SK-N-SH (cell line): ENCODE data around the gene DLAT. TPM values are rescaled to one million over a fixed set of nuclear protein-coding genes. Genes with fewer than 3 reads are reported as not detected.
"Not testable (repeated sequence)": the region's sequence is repeated elsewhere in the genome, so short reads cannot be mapped to it uniquely, and the experiment has no call there.

Experiments
- CTCF ChIA-PET: fragments of 300-600, 350-600 bp; formaldehyde crosslinking; extraction: SDS; loops from one replicate; lab custom pipeline; 2021; lab: Yijun Ruan, JAX
- POLR2A ChIA-PET: fragments of 350-600 bp; sonication (Branson Sonifier 250); formaldehyde crosslinking; extraction: SDS; loops from one replicate; lab custom pipeline; 2020; ENCODE audit warnings: antibody characterized with exemption, inconsistent platforms; lab: Yijun Ruan, JAX
- DNase-seq: peaks from one replicate; pipeline ENCODE4 v3.0.0; 2012
- H2AFZ ChIP-seq: fragments of 200-600 bp; sonication (generic); 2 replicates; pipeline ENCODE4 v1.8.1; 2016; ENCODE audit warnings: antibody characterized with exemption, mild to moderate bottlenecking, low read depth
- H3F3A ChIP-seq: fragments of 200-600 bp; sonication (generic); replicated peaks from 2 replicates; pipeline ENCODE3; 2016; ENCODE audit warnings: antibody characterized with exemption, mild to moderate bottlenecking; ENCODE audit not compliant: insufficient read depth
- H3K27ac ChIP-seq, 2 experiments: fragments of 200-500 bp in 1 of 2; fragments of 200-600 bp in 1 of 2; sonication (Bioruptor generic) in 1 of 2; sonication (generic), shearing (Covaris generic) in 1 of 2; 2 replicates each; pipeline versions ENCODE4 v1.5.1 to v1.6.1; 2014 to 2016; ENCODE audit warnings: low read depth in 2 of 2, inconsistent platforms in 1 of 2, low read length in 1 of 2, mild to moderate bottlenecking in 1 of 2, mixed read lengths in 1 of 2
- H3K27me3 ChIP-seq: fragments of 200-600 bp; sonication (generic), shearing (Covaris generic); 2 replicates; pipeline ENCODE4 v1.6.1; 2016; ENCODE audit warnings: mixed run types; ENCODE audit not compliant: insufficient read depth
- H3K36me3 ChIP-seq, 2 experiments: fragments of 200-500 bp in 1 of 2; fragments of 200-600 bp in 1 of 2; sonication (Bioruptor generic) in 1 of 2; sonication (generic) in 1 of 2; replicated peaks in 1 of 2; 2 replicates each; pipeline versions ENCODE3 to v1.5.1; 2014 to 2016; ENCODE audit warnings: low read length in 1 of 2, mild to moderate bottlenecking in 1 of 2; ENCODE audit not compliant: insufficient read depth in 2 of 2, control insufficient read depth in 1 of 2
- H3K4me1 ChIP-seq, 2 experiments: fragments of 200-500 bp in 1 of 2; fragments of 200-600 bp in 1 of 2; sonication (Bioruptor generic) in 1 of 2; sonication (generic), shearing (Covaris generic) in 1 of 2; 2 replicates each; pipeline versions ENCODE4 v1.5.1 to v1.6.1; 2014 to 2016; ENCODE audit warnings: low read depth in 1 of 2, low read length in 1 of 2, mixed run types in 1 of 2; ENCODE audit not compliant: insufficient read depth in 2 of 2, control insufficient read depth in 1 of 2
- H3K4me2 ChIP-seq: fragments of 200-600 bp; sonication (generic), shearing (Covaris generic); 2 replicates; pipeline ENCODE4 v1.6.1; 2017; ENCODE audit warnings: mixed run types
- H3K4me3 ChIP-seq, 2 experiments: fragments of 200-500 bp in 1 of 2; fragments of 200-600 bp in 1 of 2; sonication (Bioruptor generic) in 1 of 2; sonication (generic), shearing (Covaris generic) in 1 of 2; 2 replicates each; pipeline versions ENCODE4 v1.5.1 to v1.8.1; 2014 to 2016; ENCODE audit warnings: low read depth in 2 of 2, inconsistent platforms in 1 of 2, low read length in 1 of 2, mild to moderate bottlenecking in 1 of 2, mixed read lengths in 1 of 2, moderate library complexity in 1 of 2
- H3K79me2 ChIP-seq: fragments of 200-600 bp; sonication (generic); 2 replicates; pipeline ENCODE4 v1.8.1; 2017; ENCODE audit warnings: mild to moderate bottlenecking; ENCODE audit not compliant: insufficient read depth
- H3K9ac ChIP-seq: fragments of 200-600 bp; sonication (generic); 2 replicates; pipeline ENCODE4 v1.6.1; 2017; ENCODE audit warnings: mixed run types
- H3K9me2 ChIP-seq: fragments of 200-600 bp; sonication (generic); 2 replicates; pipeline ENCODE4 v1.6.1; 2017; ENCODE audit warnings: mixed run types
- H3K9me3 ChIP-seq: fragments of 200-600 bp; sonication (generic); 2 replicates; pipeline ENCODE4 v1.6.1; 2017; ENCODE audit warnings: mixed run types, mild to moderate bottlenecking, moderate library complexity
- H4K20me1 ChIP-seq: fragments of 200-600 bp; sonication (generic); 2 replicates; pipeline ENCODE4 v1.6.1; 2017; ENCODE audit warnings: mild to moderate bottlenecking, mixed run types; ENCODE audit not compliant: insufficient read depth
- ELF1 ChIP-seq: IDR thresholded peaks from 2 replicates; pipeline ENCODE4 v1.4.0; 2012
- EZH2phosphoT487 ChIP-seq: fragments of 200-600 bp; sonication (generic); IDR thresholded peaks from 2 replicates; pipeline ENCODE4 v1.6.1; 2017; ENCODE audit warnings: low read depth, mixed run types, mild to moderate bottlenecking, antibody characterized with exemption, moderate library complexity, borderline replicate concordance
- FOSL2 ChIP-seq: IDR thresholded peaks from 2 replicates; pipeline ENCODE4 v1.4.0; 2012; ENCODE audit warnings: low read depth, mild to moderate bottlenecking, moderate library complexity, borderline replicate concordance
- GABPA ChIP-seq: IDR thresholded peaks from 2 replicates; pipeline ENCODE4 v1.4.0; 2012; ENCODE audit warnings: low read depth, mild to moderate bottlenecking
- GATA2 ChIP-seq: sonication (generic); formaldehyde crosslinking; IDR thresholded peaks from 2 replicates; pipeline ENCODE4 v1.5.0; 2020; ENCODE audit warnings: mild to moderate bottlenecking, missing genetic modification reagents
- RXRA ChIP-seq: IDR thresholded peaks from 2 replicates; pipeline ENCODE4 v1.4.0; 2012; ENCODE audit warnings: low read depth, mild to moderate bottlenecking, borderline replicate concordance
- SIN3A ChIP-seq: IDR thresholded peaks from 2 replicates; pipeline ENCODE4 v1.6.1; 2012; ENCODE audit warnings: low read depth, mild to moderate bottlenecking, low read length, moderate library complexity, borderline replicate concordance
- TAF1 ChIP-seq: IDR thresholded peaks from 2 replicates; pipeline ENCODE4 v1.6.1; 2012; ENCODE audit warnings: low read depth, mild to moderate bottlenecking, low read length, moderate library complexity, borderline replicate concordance
- YY1 ChIP-seq: IDR thresholded peaks from 2 replicates; pipeline ENCODE4 v1.4.0; 2012; ENCODE audit warnings: low read depth, mild to moderate bottlenecking
- WGBS: methylation state at CpG from one replicate; pipeline ENCODE4 v1.1.6; 2017; ENCODE audit warnings: low lambda C conversion rate; 5-methylcytosine and 5-hydroxymethylcytosine counted together
- polyA plus RNA-seq, 3 experiments: library from polyadenylated mRNA; depleted of rRNA; stranded (reverse); fragments of >200 nt; gene quantifications; 2 replicates each; pipeline ENCODE4 v1.2.3, GENCODE V29; 2012
- TF ChIP-seq, protein P1 (sequence below): fragments of 150-350 bp; IDR thresholded peaks from 2 replicates; pipeline ENCODE4 v1.6.1; 2017; ENCODE audit warnings: antibody characterized with exemption, low read length, low read depth, borderline replicate concordance
- TF ChIP-seq, protein P2 (sequence below): IDR thresholded peaks from 2 replicates; pipeline ENCODE4 v1.6.1; 2012; ENCODE audit warnings: mild to moderate bottlenecking, low read depth, low read length, moderate library complexity
- TF ChIP-seq, protein P3 (sequence below): fragments of 150-350 bp; IDR thresholded peaks from 2 replicates; pipeline ENCODE4 v1.6.1; 2016; ENCODE audit warnings: mild to moderate bottlenecking, low read depth, low read length
- TF ChIP-seq, protein P4 (sequence below): IDR thresholded peaks from 2 replicates; pipeline ENCODE4 v1.4.0; 2012; ENCODE audit warnings: low read depth

The DLAT gene
- polyA plus RNA-seq, 1 of the 3 experiments (the other 2 are of a cell fraction), result 14.4 TPM

DNA sequence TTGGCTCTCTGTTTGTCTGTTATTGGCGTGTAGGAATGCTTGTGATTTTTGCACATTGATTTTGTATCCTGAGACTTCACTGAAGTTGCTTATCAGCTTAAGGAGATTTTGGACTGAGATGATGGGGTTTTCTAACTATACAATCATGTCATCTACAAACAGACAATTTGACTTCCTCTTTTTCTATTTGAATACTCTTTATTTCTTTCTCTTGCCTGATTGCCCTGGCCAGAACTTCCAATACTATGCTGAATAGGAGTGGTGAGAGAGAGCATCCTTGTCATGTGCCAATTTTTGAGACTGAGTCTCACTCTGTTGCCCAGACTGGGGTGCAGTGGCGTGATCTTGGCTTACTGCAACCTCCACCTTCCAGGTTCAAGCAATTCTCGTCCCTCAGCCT lies 23.0 kb downstream of the DLAT start:
- peak overlapping the region; percentile 49; the same call in 1 of the 2 replicates for H3K4me2 ChIP-seq

DNA sequence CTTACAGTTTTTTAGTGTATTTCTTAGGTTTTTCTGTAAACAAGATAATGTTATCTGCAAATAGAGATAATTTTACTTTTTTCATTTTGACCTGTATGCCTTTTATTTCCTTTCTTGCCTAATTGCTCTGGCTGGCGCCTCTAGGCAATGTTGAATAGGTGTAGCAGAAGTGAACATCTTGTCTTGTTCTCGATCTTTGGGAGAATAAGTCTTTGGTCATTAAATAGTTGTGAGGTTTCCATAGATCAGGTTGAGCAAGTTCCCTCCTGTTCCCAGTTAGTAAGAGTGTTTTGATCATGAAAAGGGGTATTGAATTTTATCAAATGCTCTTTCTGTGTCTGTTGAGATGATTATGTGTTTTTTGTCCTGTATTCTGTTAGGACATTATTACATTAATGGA lies 24.6 kb downstream of the DLAT start:
- POLR2A ChIA-PET, result no interaction called here
- H3K4me3 ChIP-seq, result no peak overlapping the region
- H3K27me3 ChIP-seq, result no peaks in the 10 kb centered on the region
- H3K36me3 ChIP-seq, result peaks cover 61 to 84% of the 10 kb centered on the region in 2 experiments
- no peak for DNase-seq
- CTCF ChIA-PET, result no interaction called here
- no peaks in the 10 kb centered on the region for H3K9me2 ChIP-seq
- no peaks in the 10 kb centered on the region for H3K9me3 ChIP-seq
- H3K9ac ChIP-seq, result no peak overlapping the region
- TF ChIP-seq EZH2phosphoT487, result no peak
- TF ChIP-seq, all 33 proteins: peak for 0
- peaks cover 0 to 12% of the 10 kb centered on the region in 2 experiments; a peak in 2 of 4 replicates for H3K4me1 ChIP-seq
- H3F3A ChIP-seq, result peaks cover 15% of the 10 kb centered on the region
- H3K27ac ChIP-seq, result no peak overlapping the region
- 0 out of 2 replicates have a peak, but pooled peaks cover 3% of the 10 kb centered on the region for H4K20me1 ChIP-seq
- 92% methylated on average over 2 of the region's 2 CpGs for WGBS
- H2AFZ ChIP-seq, result no peak overlapping the region
- peaks cover 3% of the 10 kb centered on the region; the same call in 1 of the 2 replicates for H3K79me2 ChIP-seq
- H3K4me2 ChIP-seq, result no peak overlapping the region

More for the DNA sequence above, 23.0 kb downstream of the DLAT start:
- Histone ChIP-seq H3K27ac (peak overlapping the region in 1 of 2 experiments; percentile 61; a peak in 2 of 4 replicates), H3F3A (peaks cover 15% of the 10 kb centered on the region), H3K36me3 (peaks cover 58 to 90% of the 10 kb centered on the region in 2 experiments), H3K4me1 (peaks cover 0 to 12% of the 10 kb centered on the region in 2 experiments; a peak in 2 of 4 replicates)
- CTCF ChIA-PET, H3K27me3 ChIP-seq, H3K9me2 ChIP-seq, H3K4me3 ChIP-seq, DNase-seq, H3K79me2 ChIP-seq, H3K9me3 ChIP-seq, H4K20me1 ChIP-seq, H2AFZ ChIP-seq, POLR2A ChIA-PET, H3K9ac ChIP-seq: not testable (repeated sequence)
- 96% methylated on average over 3 of the region's 3 CpGs for WGBS

DNA sequence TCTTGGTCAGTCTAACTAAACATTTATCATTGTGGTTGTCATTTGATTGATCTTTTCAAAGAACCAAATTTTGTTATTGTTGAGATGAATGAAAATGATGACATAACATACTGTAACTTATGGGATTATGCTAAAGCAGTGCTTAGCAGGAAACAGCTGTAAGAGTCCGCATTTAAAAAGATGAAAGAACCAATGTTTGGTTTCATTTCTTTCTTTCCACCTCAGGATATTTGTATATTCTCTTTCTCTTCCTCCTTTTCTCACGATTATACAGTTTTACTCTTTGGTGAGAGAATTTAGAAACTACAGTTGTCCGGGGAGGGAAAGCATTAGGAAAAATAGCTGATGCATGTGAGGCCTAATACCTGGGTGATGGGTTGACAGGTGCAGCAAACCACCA lies 25.5 kb downstream of the DLAT start:
- WGBS, result 90% methylated on average over 3 of the region's 3 CpGs
- peaks cover 15% of the 10 kb centered on the region for H3F3A ChIP-seq
- H3K9ac ChIP-seq, result no peak overlapping the region
- no peaks in the 10 kb centered on the region for H3K9me2 ChIP-seq
- H3K9me3 ChIP-seq, result no peaks in the 10 kb centered on the region
- 0 out of 2 replicates have a peak, but pooled peaks cover 3% of the 10 kb centered on the region for H4K20me1 ChIP-seq
- CTCF ChIA-PET, result no interaction called here
- H2AFZ ChIP-seq, result no peak overlapping the region
- H3K79me2 ChIP-seq, result peaks cover 3% of the 10 kb centered on the region; the same call in 1 of the 2 replicates
- H3K36me3 ChIP-seq, result peaks cover 56 to 78% of the 10 kb centered on the region in 2 experiments
- H3K27me3 ChIP-seq, result no peaks in the 10 kb centered on the region
- no peak overlapping the region for H3K4me2 ChIP-seq
- POLR2A ChIA-PET, result no interaction called here
- H3K4me3 ChIP-seq, result no peak overlapping the region
- no peak for DNase-seq
- no peak overlapping the region for H3K27ac ChIP-seq
- TF ChIP-seq FOSL2 (no peak), GATA2 (CRISPR knock-in tag) (no peak), YY1 (no peak), GABPA (no peak), TAF1 (no peak), RXRA (no peak), ELF1 (no peak), SIN3A (no peak)
- TF ChIP-seq, protein P1, sequence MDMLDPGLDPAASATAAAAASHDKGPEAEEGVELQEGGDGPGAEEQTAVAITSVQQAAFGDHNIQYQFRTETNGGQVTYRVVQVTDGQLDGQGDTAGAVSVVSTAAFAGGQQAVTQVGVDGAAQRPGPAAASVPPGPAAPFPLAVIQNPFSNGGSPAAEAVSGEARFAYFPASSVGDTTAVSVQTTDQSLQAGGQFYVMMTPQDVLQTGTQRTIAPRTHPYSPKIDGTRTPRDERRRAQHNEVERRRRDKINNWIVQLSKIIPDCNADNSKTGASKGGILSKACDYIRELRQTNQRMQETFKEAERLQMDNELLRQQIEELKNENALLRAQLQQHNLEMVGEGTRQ, result no peak
- TF ChIP-seq, protein P2, sequence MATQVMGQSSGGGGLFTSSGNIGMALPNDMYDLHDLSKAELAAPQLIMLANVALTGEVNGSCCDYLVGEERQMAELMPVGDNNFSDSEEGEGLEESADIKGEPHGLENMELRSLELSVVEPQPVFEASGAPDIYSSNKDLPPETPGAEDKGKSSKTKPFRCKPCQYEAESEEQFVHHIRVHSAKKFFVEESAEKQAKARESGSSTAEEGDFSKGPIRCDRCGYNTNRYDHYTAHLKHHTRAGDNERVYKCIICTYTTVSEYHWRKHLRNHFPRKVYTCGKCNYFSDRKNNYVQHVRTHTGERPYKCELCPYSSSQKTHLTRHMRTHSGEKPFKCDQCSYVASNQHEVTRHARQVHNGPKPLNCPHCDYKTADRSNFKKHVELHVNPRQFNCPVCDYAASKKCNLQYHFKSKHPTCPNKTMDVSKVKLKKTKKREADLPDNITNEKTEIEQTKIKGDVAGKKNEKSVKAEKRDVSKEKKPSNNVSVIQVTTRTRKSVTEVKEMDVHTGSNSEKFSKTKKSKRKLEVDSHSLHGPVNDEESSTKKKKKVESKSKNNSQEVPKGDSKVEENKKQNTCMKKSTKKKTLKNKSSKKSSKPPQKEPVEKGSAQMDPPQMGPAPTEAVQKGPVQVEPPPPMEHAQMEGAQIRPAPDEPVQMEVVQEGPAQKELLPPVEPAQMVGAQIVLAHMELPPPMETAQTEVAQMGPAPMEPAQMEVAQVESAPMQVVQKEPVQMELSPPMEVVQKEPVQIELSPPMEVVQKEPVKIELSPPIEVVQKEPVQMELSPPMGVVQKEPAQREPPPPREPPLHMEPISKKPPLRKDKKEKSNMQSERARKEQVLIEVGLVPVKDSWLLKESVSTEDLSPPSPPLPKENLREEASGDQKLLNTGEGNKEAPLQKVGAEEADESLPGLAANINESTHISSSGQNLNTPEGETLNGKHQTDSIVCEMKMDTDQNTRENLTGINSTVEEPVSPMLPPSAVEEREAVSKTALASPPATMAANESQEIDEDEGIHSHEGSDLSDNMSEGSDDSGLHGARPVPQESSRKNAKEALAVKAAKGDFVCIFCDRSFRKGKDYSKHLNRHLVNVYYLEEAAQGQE, result no peak
- TF ChIP-seq, protein P3, sequence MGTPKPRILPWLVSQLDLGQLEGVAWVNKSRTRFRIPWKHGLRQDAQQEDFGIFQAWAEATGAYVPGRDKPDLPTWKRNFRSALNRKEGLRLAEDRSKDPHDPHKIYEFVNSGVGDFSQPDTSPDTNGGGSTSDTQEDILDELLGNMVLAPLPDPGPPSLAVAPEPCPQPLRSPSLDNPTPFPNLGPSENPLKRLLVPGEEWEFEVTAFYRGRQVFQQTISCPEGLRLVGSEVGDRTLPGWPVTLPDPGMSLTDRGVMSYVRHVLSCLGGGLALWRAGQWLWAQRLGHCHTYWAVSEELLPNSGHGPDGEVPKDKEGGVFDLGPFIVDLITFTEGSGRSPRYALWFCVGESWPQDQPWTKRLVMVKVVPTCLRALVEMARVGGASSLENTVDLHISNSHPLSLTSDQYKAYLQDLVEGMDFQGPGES, result no peak
- TF ChIP-seq, protein P4, sequence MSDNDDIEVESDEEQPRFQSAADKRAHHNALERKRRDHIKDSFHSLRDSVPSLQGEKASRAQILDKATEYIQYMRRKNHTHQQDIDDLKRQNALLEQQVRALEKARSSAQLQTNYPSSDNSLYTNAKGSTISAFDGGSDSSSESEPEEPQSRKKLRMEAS, result no peak
- TF ChIP-seq, all 33 proteins: peak for 0
- H3K4me1 ChIP-seq, result peaks cover 0 to 12% of the 10 kb centered on the region in 2 experiments; a peak in 2 of 4 replicates
